Caco-2 (cell line): ENCODE measurements around the gene TMEM132D. TPM values are rescaled to one million over a fixed set of nuclear protein-coding genes. Genes with fewer than 3 reads are reported as not detected.

ENCODE experiments used
- BruUV-seq: library from RNA; stranded (reverse); fragments of 400-500 nt; replicated peaks from 2 replicates; lab custom pipeline; 2021; lab: Mats Ljungman, UMichigan
- CTCF ChIA-PET: fragments of 300-600 bp; sonication (Branson Sonifier 250); formaldehyde crosslinking; loops from one replicate; lab custom pipeline; 2022; ENCODE audit warnings: antibody characterized with exemption; lab: Charles Lee
- POLR2A ChIA-PET: fragments of 300-600 bp; sonication (Branson Sonifier 250); formaldehyde crosslinking; loops from one replicate; lab custom pipeline; 2022; ENCODE audit warnings: antibody characterized with exemption; lab: Charles Lee
- DNase-seq, 2 experiments: peaks; one replicate each; pipeline versions ENCODE4 v3.0.0 to v3.0.0-alpha.2; 2020 to 2022
- H3K27me3 ChIP-seq: replicated peaks from 2 replicates; pipeline ENCODE4 v1.6.0; 2011; ENCODE audit warnings: low read length; ENCODE audit not compliant: control insufficient read depth, insufficient read depth
- H3K36me3 ChIP-seq: 2 replicates; pipeline ENCODE4 v1.5.1; 2011; ENCODE audit warnings: low read length; ENCODE audit not compliant: control insufficient read depth, insufficient read depth
- H3K4me1 ChIP-seq: fragments of 250-450 bp; sonication (Bioruptor Pico); 2 replicates; pipeline ENCODE4 v1.5.1; 2020; ENCODE audit warnings: mild to moderate bottlenecking
- H3K4me3 ChIP-seq: 2 replicates; pipeline ENCODE4 v1.5.1; 2011; ENCODE audit warnings: low read depth, mild to moderate bottlenecking, control low read depth, low read length
- H3K9me3 ChIP-seq: fragments of 250-450 bp; sonication (Bioruptor Pico); 2 replicates; pipeline ENCODE4 v1.5.1; 2020; ENCODE audit warnings: mild to moderate bottlenecking, moderate library complexity
- H3K27ac Mint-ChIP-seq: one replicate; pipeline ENCODE4 v1.8.0; 2022; ENCODE audit warnings: mixed read lengths; ENCODE audit not compliant: unreplicated experiment
- H3K27me3 Mint-ChIP-seq: one replicate; pipeline ENCODE4 v1.8.0; 2022; ENCODE audit warnings: mixed read lengths; ENCODE audit not compliant: insufficient read depth, unreplicated experiment
- H3K36me3 Mint-ChIP-seq: one replicate; pipeline ENCODE4 v1.8.0; 2022; ENCODE audit warnings: mild to moderate bottlenecking, mixed read lengths; ENCODE audit not compliant: insufficient read depth, unreplicated experiment
- H3K4me1 Mint-ChIP-seq: one replicate; pipeline ENCODE4 v1.8.0; 2022; ENCODE audit warnings: low read depth, mixed read lengths; ENCODE audit not compliant: unreplicated experiment
- H3K4me3 Mint-ChIP-seq: one replicate; pipeline ENCODE4 v1.8.0; 2022; ENCODE audit warnings: mild to moderate bottlenecking, moderate library complexity, mixed read lengths; ENCODE audit not compliant: unreplicated experiment
- H3K9me3 Mint-ChIP-seq: one replicate; pipeline ENCODE4 v1.8.0; 2022; ENCODE audit warnings: mixed read lengths; ENCODE audit not compliant: unreplicated experiment
- CTCF ChIP-seq, 2 experiments: fragments of 200-600 bp in 1 of 2; IDR thresholded peaks; 1 replicate in 1 of 2; 2 replicates in 1 of 2; pipeline versions ENCODE4 v1.5.1 to v1.8.0; 2011 to 2022; ENCODE audit warnings: antibody characterized with exemption in 1 of 2, control low read depth in 1 of 2, inconsistent platforms in 1 of 2, low read depth in 1 of 2, low read length in 1 of 2, mild to moderate bottlenecking in 1 of 2, moderate library complexity in 1 of 2; ENCODE audit not compliant: insufficient read depth in 1 of 2, severe bottlenecking in 1 of 2, unreplicated experiment in 1 of 2
- intact Hi-C: fragments of 100-400 bp; cut with micrococcal nuclease; formaldehyde crosslinking; loops from one replicate; pipeline ENCODE4 v1.10.0; 2022; ENCODE audit not compliant: unreplicated experiment
- total RNA-seq: library from RNA; stranded (reverse); gene quantifications from 2 replicates; pipeline ENCODE4 v1.2.3, GENCODE V29; 2022

The TMEM132D gene
- total RNA-seq, 1 experiment from 2014 or later, result not detected

GRCh38 chr12:129848876-129849275 is 54.9 kb downstream of the TMEM132D start:
- Mint-ChIP-seq H3K4me1 (no peaks in the 10 kb centered on the region), H3K9me3 (no peaks in the 10 kb centered on the region), H3K36me3 (no peaks in the 10 kb centered on the region), H3K27ac (no peak overlapping the region), H3K27me3 (no peaks in the 10 kb centered on the region), H3K4me3 (no peak overlapping the region)
- DNase-seq, result no peak
- ChIA-PET POLR2A (no interaction called here), CTCF (no interaction called here)
- intact Hi-C loops, result no loop called here
- Histone ChIP-seq H3K4me1 (no peaks in the 10 kb centered on the region), H3K36me3 (no peaks in the 10 kb centered on the region), H3K9me3 (no peaks in the 10 kb centered on the region), H3K27me3 (no peaks in the 10 kb centered on the region), H3K4me3 (no peak overlapping the region)
- no peak for TF ChIP-seq CTCF (IDR thresholded peaks at IDR 0.05; ENCODE audit: insufficient read depth in 1 of 2, low read depth in 1 of 2, low read length in 1 of 2, severe bottlenecking in 1 of 2, unreplicated experiment in 1 of 2)
- BruUV-seq, result no TSS peak

GRCh38 chr12:129847063-129847462 is 56.8 kb downstream of the TMEM132D start:
- no peaks in the 10 kb centered on the region for H3K27me3 Mint-ChIP-seq
- Histone ChIP-seq H3K27me3 (no peaks in the 10 kb centered on the region), H3K4me1 (no peaks in the 10 kb centered on the region), H3K36me3 (no peaks in the 10 kb centered on the region), H3K9me3 (no peaks in the 10 kb centered on the region), H3K4me3 (no peak overlapping the region)
- H3K9me3 Mint-ChIP-seq, result no peaks in the 10 kb centered on the region
- ChIA-PET CTCF (no interaction called here), POLR2A (no interaction called here)
- no peak for DNase-seq
- BruUV-seq, result no TSS peak
- no peak overlapping the region for H3K4me3 Mint-ChIP-seq
- no peaks in the 10 kb centered on the region for H3K36me3 Mint-ChIP-seq
- no peaks in the 10 kb centered on the region for H3K4me1 Mint-ChIP-seq
- intact Hi-C loops, result no loop called here
- no peak for TF ChIP-seq CTCF (IDR thresholded peaks at IDR 0.05; ENCODE audit: insufficient read depth in 1 of 2, low read depth in 1 of 2, low read length in 1 of 2, severe bottlenecking in 1 of 2, unreplicated experiment in 1 of 2)
- no peak overlapping the region for H3K27ac Mint-ChIP-seq

GRCh38 chr12:129844662-129845220 is 59.1 kb downstream of the TMEM132D start:
- Histone ChIP-seq H3K9me3 (no peaks in the 10 kb centered on the region), H3K27me3 (no peaks in the 10 kb centered on the region), H3K4me3 (no peak overlapping the region), H3K4me1 (no peaks in the 10 kb centered on the region), H3K36me3 (no peaks in the 10 kb centered on the region)
- ChIA-PET CTCF (no interaction called here), POLR2A (no interaction called here)
- Mint-ChIP-seq H3K4me3 (no peak overlapping the region), H3K36me3 (no peaks in the 10 kb centered on the region), H3K27ac (no peak overlapping the region), H3K27me3 (no peaks in the 10 kb centered on the region), H3K9me3 (no peaks in the 10 kb centered on the region), H3K4me1 (no peaks in the 10 kb centered on the region)
- no peak for TF ChIP-seq CTCF (IDR thresholded peaks at IDR 0.05; ENCODE audit: insufficient read depth in 1 of 2, low read depth in 1 of 2, low read length in 1 of 2, severe bottlenecking in 1 of 2, unreplicated experiment in 1 of 2)
- intact Hi-C loops, result no loop called here
- BruUV-seq, result no TSS peak
- DNase-seq, result no peak
